ENCODE measurements around the gene FRMD1. TPM values are rescaled to one million over a fixed set of nuclear protein-coding genes. Genes with fewer than 3 reads are reported as not detected.

The FRMD1 gene
- total and polyA plus RNA-seq, 10 of the 15 experiments (the other 5 are each of a cell fraction or from before 2014, with no cell fraction given), result not detected

DNA sequence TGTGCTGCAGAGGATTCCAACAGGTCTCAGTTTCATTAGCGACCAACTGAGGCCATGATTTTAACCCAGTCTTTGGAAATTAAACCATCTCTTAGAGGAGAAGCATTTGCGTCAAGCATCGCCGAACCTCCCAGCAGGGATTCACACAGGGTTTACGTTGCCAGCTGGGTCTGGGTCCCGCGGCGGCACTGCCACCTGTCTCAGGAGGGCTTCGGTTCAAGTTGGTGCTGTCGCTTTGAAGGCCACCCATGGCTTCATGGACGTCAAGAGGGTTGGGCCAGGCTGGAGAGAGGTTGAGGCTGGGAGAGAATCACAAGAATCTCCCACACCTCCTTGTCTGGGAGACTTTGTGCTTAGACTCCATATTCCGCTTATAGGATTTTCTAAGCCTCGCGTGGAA is 43.0 kb upstream of the FRMD1 start:
- no peaks in the 10 kb centered on the region for H3K79me2 ChIP-seq (ENCODE audit: control insufficient read depth, insufficient read depth, low read length)
- in situ Hi-C loops (cut with MboI), result no loop called here
- no peak overlapping the region for H3K9ac ChIP-seq (ENCODE audit: control insufficient read depth, insufficient read depth, low read length)
- RAD21 ChIA-PET (ENCODE audit: unreplicated experiment), result no interaction called here
- H4K20me1 ChIP-seq (ENCODE audit: control insufficient read depth, insufficient read depth), result no peaks in the 10 kb centered on the region
- intact Hi-C loops (cut with micrococcal nuclease; ENCODE audit: unreplicated experiment), result no loop called here
- SMC1A ChIA-PET (ENCODE audit: uncharacterized antibody, unreplicated experiment), result no interaction called here
- 79% methylated on average over 14 of the region's 14 CpGs for WGBS (ENCODE audit: insufficient coverage, insufficient replicate concordance, low lambda C conversion rate, missing lambda C conversion rate)
- H3K4me1 ChIP-seq (ENCODE audit: control insufficient read depth, insufficient read depth, low read length), result no peaks in the 10 kb centered on the region
- no peaks in the 10 kb centered on the region for H3K36me3 ChIP-seq (ENCODE audit: control insufficient read depth in 2 of 2, insufficient read depth in 2 of 2, low read length in 1 of 2)
- no TSS peak for BruUV-seq (replicated peaks)
- DNase-seq (ENCODE audit: low read depth, low spot score), result no peak
- no peaks in the 10 kb centered on the region for H3K9me3 ChIP-seq (replicated peaks; ENCODE audit: control insufficient read depth, insufficient read depth, low read length)
- CTCF ChIA-PET, result no interaction called here
- no peak for FAIRE-seq
- no peak overlapping the region for H3K4me3 ChIP-seq
- no peak for ATAC-seq
- POLR2A ChIA-PET, result no interaction called here
- H3K27me3 ChIP-seq (replicated peaks in 1 of 2; ENCODE audit: control insufficient read depth in 2 of 2, insufficient read depth in 2 of 2, low read length in 1 of 2), result no peaks in the 10 kb centered on the region
- H2AFZ ChIP-seq (ENCODE audit: control insufficient read depth, low read depth, low read length), result no peak overlapping the region
- H3K27ac ChIP-seq (ENCODE audit: control insufficient read depth, insufficient read depth), result no peak overlapping the region
- no peak overlapping the region for H3K4me2 ChIP-seq (ENCODE audit: control insufficient read depth, insufficient read depth)
- TF ChIP-seq NFIC (IDR thresholded peaks at IDR 0.05; ENCODE audit: low read depth, low read length) (no peak), YY1 (IDR thresholded peaks at IDR 0.05; ENCODE audit: low read depth, low read length) (no peak), ZNF24 (IDR thresholded peaks at IDR 0.05) (no peak), POLR2AphosphoS2 (IDR thresholded peaks at IDR 0.05; ENCODE audit: low read depth, low read length) (no peak), SUZ12 (IDR thresholded peaks at IDR 0.05; ENCODE audit: unreplicated experiment) (no peak), JUND (IDR thresholded peaks at IDR 0.05; ENCODE audit: low read depth, low read length) (no peak), MTA2 (IDR thresholded peaks at IDR 0.05; ENCODE audit: low read depth) (no peak), RFX5 (IDR thresholded peaks at IDR 0.05; ENCODE audit: low read depth, low read length) (no peak), CHD1 (IDR thresholded peaks at IDR 0.05; ENCODE audit: low read depth, low read length) (no peak), TCF7 (IDR thresholded peaks at IDR 0.05; ENCODE audit: borderline replicate concordance) (no peak), TCF3 (IDR thresholded peaks at IDR 0.05; ENCODE audit: borderline replicate concordance, insufficient read depth, low read depth, low read length) (no peak)
- TF ChIP-seq, protein P1, sequence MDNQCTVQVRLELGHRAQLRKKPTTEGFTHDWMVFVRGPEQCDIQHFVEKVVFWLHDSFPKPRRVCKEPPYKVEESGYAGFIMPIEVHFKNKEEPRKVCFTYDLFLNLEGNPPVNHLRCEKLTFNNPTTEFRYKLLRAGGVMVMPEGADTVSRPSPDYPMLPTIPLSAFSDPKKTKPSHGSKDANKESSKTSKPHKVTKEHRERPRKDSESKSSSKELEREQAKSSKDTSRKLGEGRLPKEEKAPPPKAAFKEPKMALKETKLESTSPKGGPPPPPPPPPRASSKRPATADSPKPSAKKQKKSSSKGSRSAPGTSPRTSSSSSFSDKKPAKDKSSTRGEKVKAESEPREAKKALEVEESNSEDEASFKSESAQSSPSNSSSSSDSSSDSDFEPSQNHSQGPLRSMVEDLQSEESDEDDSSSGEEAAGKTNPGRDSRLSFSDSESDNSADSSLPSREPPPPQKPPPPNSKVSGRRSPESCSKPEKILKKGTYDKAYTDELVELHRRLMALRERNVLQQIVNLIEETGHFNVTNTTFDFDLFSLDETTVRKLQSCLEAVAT (IDR thresholded peaks at IDR 0.05), result no peak
- TF ChIP-seq, protein P2, sequence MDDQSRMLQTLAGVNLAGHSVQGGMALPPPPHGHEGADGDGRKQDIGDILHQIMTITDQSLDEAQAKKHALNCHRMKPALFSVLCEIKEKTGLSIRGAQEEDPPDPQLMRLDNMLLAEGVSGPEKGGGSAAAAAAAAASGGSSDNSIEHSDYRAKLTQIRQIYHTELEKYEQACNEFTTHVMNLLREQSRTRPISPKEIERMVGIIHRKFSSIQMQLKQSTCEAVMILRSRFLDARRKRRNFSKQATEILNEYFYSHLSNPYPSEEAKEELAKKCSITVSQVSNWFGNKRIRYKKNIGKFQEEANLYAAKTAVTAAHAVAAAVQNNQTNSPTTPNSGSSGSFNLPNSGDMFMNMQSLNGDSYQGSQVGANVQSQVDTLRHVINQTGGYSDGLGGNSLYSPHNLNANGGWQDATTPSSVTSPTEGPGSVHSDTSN (IDR thresholded peaks at IDR 0.05; ENCODE audit: insufficient replicate concordance, low read depth, low read length), result no peak
- TF ChIP-seq, protein P3, sequence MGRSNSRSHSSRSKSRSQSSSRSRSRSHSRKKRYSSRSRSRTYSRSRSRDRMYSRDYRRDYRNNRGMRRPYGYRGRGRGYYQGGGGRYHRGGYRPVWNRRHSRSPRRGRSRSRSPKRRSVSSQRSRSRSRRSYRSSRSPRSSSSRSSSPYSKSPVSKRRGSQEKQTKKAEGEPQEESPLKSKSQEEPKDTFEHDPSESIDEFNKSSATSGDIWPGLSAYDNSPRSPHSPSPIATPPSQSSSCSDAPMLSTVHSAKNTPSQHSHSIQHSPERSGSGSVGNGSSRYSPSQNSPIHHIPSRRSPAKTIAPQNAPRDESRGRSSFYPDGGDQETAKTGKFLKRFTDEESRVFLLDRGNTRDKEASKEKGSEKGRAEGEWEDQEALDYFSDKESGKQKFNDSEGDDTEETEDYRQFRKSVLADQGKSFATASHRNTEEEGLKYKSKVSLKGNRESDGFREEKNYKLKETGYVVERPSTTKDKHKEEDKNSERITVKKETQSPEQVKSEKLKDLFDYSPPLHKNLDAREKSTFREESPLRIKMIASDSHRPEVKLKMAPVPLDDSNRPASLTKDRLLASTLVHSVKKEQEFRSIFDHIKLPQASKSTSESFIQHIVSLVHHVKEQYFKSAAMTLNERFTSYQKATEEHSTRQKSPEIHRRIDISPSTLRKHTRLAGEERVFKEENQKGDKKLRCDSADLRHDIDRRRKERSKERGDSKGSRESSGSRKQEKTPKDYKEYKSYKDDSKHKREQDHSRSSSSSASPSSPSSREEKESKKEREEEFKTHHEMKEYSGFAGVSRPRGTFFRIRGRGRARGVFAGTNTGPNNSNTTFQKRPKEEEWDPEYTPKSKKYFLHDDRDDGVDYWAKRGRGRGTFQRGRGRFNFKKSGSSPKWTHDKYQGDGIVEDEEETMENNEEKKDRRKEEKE (IDR thresholded peaks at IDR 0.05), result no peak
- TF ChIP-seq, protein P4, sequence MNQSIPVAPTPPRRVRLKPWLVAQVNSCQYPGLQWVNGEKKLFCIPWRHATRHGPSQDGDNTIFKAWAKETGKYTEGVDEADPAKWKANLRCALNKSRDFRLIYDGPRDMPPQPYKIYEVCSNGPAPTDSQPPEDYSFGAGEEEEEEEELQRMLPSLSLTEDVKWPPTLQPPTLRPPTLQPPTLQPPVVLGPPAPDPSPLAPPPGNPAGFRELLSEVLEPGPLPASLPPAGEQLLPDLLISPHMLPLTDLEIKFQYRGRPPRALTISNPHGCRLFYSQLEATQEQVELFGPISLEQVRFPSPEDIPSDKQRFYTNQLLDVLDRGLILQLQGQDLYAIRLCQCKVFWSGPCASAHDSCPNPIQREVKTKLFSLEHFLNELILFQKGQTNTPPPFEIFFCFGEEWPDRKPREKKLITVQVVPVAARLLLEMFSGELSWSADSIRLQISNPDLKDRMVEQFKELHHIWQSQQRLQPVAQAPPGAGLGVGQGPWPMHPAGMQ (IDR thresholded peaks at IDR 0.05; ENCODE audit: borderline replicate concordance), result no peak
- TF ChIP-seq, protein P5, sequence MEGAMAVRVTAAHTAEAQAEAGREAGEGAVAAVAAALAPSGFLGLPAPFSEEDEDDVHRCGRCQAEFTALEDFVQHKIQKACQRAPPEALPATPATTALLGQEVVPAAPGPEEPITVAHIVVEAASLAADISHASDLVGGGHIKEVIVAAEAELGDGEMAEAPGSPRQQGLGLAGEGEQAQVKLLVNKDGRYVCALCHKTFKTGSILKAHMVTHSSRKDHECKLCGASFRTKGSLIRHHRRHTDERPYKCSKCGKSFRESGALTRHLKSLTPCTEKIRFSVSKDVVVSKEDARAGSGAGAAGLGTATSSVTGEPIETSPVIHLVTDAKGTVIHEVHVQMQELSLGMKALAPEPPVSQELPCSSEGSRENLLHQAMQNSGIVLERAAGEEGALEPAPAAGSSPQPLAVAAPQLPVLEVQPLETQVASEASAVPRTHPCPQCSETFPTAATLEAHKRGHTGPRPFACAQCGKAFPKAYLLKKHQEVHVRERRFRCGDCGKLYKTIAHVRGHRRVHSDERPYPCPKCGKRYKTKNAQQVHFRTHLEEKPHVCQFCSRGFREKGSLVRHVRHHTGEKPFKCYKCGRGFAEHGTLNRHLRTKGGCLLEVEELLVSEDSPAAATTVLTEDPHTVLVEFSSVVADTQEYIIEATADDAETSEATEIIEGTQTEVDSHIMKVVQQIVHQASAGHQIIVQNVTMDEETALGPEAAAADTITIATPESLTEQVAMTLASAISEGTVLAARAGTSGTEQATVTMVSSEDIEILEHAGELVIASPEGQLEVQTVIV (IDR thresholded peaks at IDR 0.05; ENCODE audit: borderline replicate concordance, partially characterized antibody), result no peak
